ENCODE data around the gene TUT1. TPM values are rescaled to one million over a fixed set of nuclear protein-coding genes. Genes with fewer than 3 reads are reported as not detected.

The TUT1 gene
- total and polyA plus RNA-seq, 2 of the 4 experiments (the other 2 are of a cell fraction) = 4.3 to 10.1 TPM

DNA sequence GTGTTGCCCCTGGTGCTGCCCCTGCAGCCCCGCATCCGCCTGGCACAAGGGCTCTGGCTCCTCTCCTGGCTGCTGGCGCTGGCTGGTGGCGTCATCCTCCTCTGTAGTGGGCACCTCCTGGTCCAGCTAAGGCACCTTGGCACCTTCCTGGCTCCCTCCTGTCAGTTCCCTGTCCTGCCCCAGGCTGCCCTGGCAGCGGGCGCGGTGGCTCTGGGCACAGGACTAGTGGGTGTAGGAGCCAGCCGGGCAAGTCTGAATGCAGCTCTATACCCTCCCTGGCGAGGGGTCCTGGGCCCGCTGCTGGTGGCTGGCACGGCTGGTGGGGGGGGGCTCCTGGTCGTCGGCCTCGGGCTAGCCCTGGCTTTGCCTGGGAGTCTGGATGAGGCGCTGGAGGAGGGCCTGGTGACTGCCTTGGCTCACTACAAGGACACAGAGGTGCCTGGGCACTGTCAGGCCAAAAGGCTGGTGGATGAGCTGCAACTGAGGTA, 22.0 kb upstream of the TUT1 start:
- dilution Hi-C loops (cut with HindIII; ENCODE audit: low sequenced_read_pairs, unreplicated experiment) (no loop called here), in situ Hi-C loops (cut with MboI; ENCODE audit: low sequenced_read_pairs) (no loop called here), intact Hi-C loops (cut with micrococcal nuclease) (loop anchor here (5.0 kb wide), 1 partner anchor 249 kb away; no protein-coding TSS in a partner anchor)
- Histone ChIP-seq H3K27ac (ENCODE audit: insufficient read depth, low read length) (peak overlapping the region; percentile 70), H4K20me1 (ENCODE audit: insufficient read depth, low read length) (peaks cover 11% of the 10 kb centered on the region), H3K18ac (ENCODE audit: low read depth, low read length) (no peak overlapping the region), H2BK15ac (ENCODE audit: low read depth, low read length) (no peak overlapping the region; the same call in 2 of the 3 replicates), H3K9me3 (ENCODE audit: control insufficient read depth, insufficient read depth, low read length) (no peaks in the 10 kb centered on the region), H2BK20ac (ENCODE audit: low read depth, low read length) (no peak overlapping the region), H2AK5ac (ENCODE audit: low read depth, low read length) (peak overlapping the region; percentile 83; the same call in 1 of the 2 replicates), H3K14ac (replicated peaks; ENCODE audit: low read depth, low read length) (no peak overlapping the region), H3K36me3 (ENCODE audit: control insufficient read depth, insufficient read depth, low read length) (peaks cover 30% of the 10 kb centered on the region), H3K27me3 (ENCODE audit: control insufficient read depth, insufficient read depth, low read length) (no peaks in the 10 kb centered on the region), H3K4me1 (ENCODE audit: control insufficient read depth, insufficient read depth, low read length) (peaks cover 10% of the 10 kb centered on the region), H2BK120ac (ENCODE audit: low read depth, low read length) (no peak overlapping the region; the same call in 1 of the 2 replicates), H3K9ac (ENCODE audit: low read depth, low read length) (no peak overlapping the region), H3K9me1 (ENCODE audit: insufficient read depth, low read length) (no peaks in the 10 kb centered on the region), H3K4ac (ENCODE audit: low read depth, low read length) (peak overlapping the region; percentile 64), H4K8ac (ENCODE audit: low read depth in 2 of 2, low read length in 2 of 2) (peak overlapping the region in 1 of 2 experiments; percentile 88; a peak in 2 of 4 replicates), H2BK5ac (ENCODE audit: low read depth, low read length, poor library complexity, severe bottlenecking) (peak overlapping the region; percentile 60), H3K4me2 (ENCODE audit: low read depth, low read length) (no peak overlapping the region), H2AFZ (replicated peaks; ENCODE audit: low read length, poor library complexity) (peak overlapping the region; percentile 92), H3K23ac (ENCODE audit: low read depth, low read length) (no peak overlapping the region), H4K91ac (ENCODE audit: insufficient read depth, low read depth, low read length) (peak overlapping the region; percentile 56; the same call in 1 of the 2 replicates), H3K4me3 (ENCODE audit: insufficient read depth, low read depth, low read length) (peak overlapping the region; percentile 14; the same call in 1 of the 2 replicates), H4K5ac (ENCODE audit: low read depth, low read length) (peak overlapping the region; percentile 66), H3K79me1 (ENCODE audit: low read depth in 1 of 2, low read length in 2 of 2) (peaks cover 16 to 21% of the 10 kb centered on the region in 2 experiments), H2AK9ac (replicated peaks; ENCODE audit: low read depth, low read length, poor library complexity) (peak overlapping the region; percentile 87), H3K56ac (ENCODE audit: extremely low read depth, insufficient read depth, low read length) (no peak overlapping the region)
- CTCF ChIA-PET = interaction anchor here (1.5 kb wide), 1 partner anchor 22 kb away, joined by 3 read pairs; the partner anchor contains the start of gene TUT1
- DNase-seq (no peak), ATAC-seq (ENCODE audit: low read depth) (no peak)
- no TSS peak for BruUV-seq (replicated peaks)
- POLR2A ChIA-PET (ENCODE audit: unreplicated experiment) = no interaction called here
- TF ChIP-seq BHLHE40 (IDR thresholded peaks at IDR 0.05; ENCODE audit: low read depth, low read length) (no peak), MAFK (IDR thresholded peaks at IDR 0.05; ENCODE audit: low read depth, low read length) (no peak), SMC3 (IDR thresholded peaks at IDR 0.05; ENCODE audit: low read depth, low read length) (no peak), CHD1 (IDR thresholded peaks at IDR 0.05; ENCODE audit: low read depth, low read length) (no peak), FOS (IDR thresholded peaks at IDR 0.05; ENCODE audit: low read depth, low read length) (no peak), RAD21 (IDR thresholded peaks at IDR 0.05; ENCODE audit: low read length) (no peak), CEBPB (IDR thresholded peaks at IDR 0.05; ENCODE audit: low read depth, low read length) (no peak), RCOR1 (IDR thresholded peaks at IDR 0.05; ENCODE audit: insufficient replicate concordance, low read length) (no peak), RFX5 (IDR thresholded peaks at IDR 0.05; ENCODE audit: low read depth, low read length) (no peak), MXI1 (IDR thresholded peaks at IDR 0.05; ENCODE audit: borderline replicate concordance, low read depth, low read length) (no peak), NFE2L2 (IDR thresholded peaks at IDR 0.05; ENCODE audit: low read depth, low read length) (no peak), POLR2A (IDR thresholded peaks at IDR 0.05; ENCODE audit: low read depth, low read length) (no peak), MAZ (IDR thresholded peaks at IDR 0.05; ENCODE audit: borderline replicate concordance, low read depth, low read length) (no peak)
- TF ChIP-seq, protein P1, sequence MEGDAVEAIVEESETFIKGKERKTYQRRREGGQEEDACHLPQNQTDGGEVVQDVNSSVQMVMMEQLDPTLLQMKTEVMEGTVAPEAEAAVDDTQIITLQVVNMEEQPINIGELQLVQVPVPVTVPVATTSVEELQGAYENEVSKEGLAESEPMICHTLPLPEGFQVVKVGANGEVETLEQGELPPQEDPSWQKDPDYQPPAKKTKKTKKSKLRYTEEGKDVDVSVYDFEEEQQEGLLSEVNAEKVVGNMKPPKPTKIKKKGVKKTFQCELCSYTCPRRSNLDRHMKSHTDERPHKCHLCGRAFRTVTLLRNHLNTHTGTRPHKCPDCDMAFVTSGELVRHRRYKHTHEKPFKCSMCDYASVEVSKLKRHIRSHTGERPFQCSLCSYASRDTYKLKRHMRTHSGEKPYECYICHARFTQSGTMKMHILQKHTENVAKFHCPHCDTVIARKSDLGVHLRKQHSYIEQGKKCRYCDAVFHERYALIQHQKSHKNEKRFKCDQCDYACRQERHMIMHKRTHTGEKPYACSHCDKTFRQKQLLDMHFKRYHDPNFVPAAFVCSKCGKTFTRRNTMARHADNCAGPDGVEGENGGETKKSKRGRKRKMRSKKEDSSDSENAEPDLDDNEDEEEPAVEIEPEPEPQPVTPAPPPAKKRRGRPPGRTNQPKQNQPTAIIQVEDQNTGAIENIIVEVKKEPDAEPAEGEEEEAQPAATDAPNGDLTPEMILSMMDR (conservative IDR thresholded peaks at IDR 0.05; ENCODE audit: low read depth, low read length) = no peak
- TF ChIP-seq, protein P2, sequence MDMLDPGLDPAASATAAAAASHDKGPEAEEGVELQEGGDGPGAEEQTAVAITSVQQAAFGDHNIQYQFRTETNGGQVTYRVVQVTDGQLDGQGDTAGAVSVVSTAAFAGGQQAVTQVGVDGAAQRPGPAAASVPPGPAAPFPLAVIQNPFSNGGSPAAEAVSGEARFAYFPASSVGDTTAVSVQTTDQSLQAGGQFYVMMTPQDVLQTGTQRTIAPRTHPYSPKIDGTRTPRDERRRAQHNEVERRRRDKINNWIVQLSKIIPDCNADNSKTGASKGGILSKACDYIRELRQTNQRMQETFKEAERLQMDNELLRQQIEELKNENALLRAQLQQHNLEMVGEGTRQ (IDR thresholded peaks at IDR 0.05; ENCODE audit: low read depth, low read length) = no peak
- TF ChIP-seq, protein P3, sequence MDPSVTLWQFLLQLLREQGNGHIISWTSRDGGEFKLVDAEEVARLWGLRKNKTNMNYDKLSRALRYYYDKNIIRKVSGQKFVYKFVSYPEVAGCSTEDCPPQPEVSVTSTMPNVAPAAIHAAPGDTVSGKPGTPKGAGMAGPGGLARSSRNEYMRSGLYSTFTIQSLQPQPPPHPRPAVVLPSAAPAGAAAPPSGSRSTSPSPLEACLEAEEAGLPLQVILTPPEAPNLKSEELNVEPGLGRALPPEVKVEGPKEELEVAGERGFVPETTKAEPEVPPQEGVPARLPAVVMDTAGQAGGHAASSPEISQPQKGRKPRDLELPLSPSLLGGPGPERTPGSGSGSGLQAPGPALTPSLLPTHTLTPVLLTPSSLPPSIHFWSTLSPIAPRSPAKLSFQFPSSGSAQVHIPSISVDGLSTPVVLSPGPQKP (IDR thresholded peaks at IDR 0.05; ENCODE audit: borderline replicate concordance, low read depth, low read length) = no peak
- 65% methylated on average over 8 of the region's 15 CpGs; no CpG with 5 or more reads in 1 of the 2 experiments for WGBS, 2 experiments (ENCODE audit: extremely low coverage in 2 of 2, insufficient read length in 1 of 2)
